Spleen (tissue), 11 donors: ENCODE results near the gene KREMEN1. TPM values are rescaled to one million over a fixed set of nuclear protein-coding genes. Genes with fewer than 3 reads are reported as not detected.

Source experiments
- DNase-seq: peaks from one replicate; pipeline ENCODE4 v3.0.0-alpha.2; 2020
- H3K27ac ChIP-seq, 8 donors: fragments of 200-600 bp; sonication (generic) in 7 of 8; 1 replicate in 4 of 8; 2 replicates in 4 of 8; pipeline versions ENCODE4 v1.5.0 to v1.8.0; 2016 to 2021; ENCODE audit warnings: inconsistent platforms in 4 of 8, mild to moderate bottlenecking in 4 of 8, moderate library complexity in 1 of 8
- H3K27me3 ChIP-seq, 7 donors: fragments of 200-600 bp; sonication (generic) in 6 of 7; replicated peaks in 1 of 7; 1 replicate in 4 of 7; 2 replicates in 3 of 7; pipeline versions ENCODE4 v1.5.0 to v1.8.0; 2016 to 2021; ENCODE audit warnings: inconsistent platforms in 3 of 7, mild to moderate bottlenecking in 1 of 7
- H3K36me3 ChIP-seq, 6 donors: fragments of 200-600 bp; sonication (generic) in 5 of 6; 1 replicate in 4 of 6; 2 replicates in 2 of 6; pipeline versions ENCODE4 v1.5.0 to v1.8.0; 2016 to 2021; ENCODE audit warnings: inconsistent platforms in 2 of 6
- H3K4me1 ChIP-seq, 6 donors: fragments of 200-600 bp; sonication (generic) in 5 of 6; 1 replicate in 3 of 6; 2 replicates in 3 of 6; pipeline versions ENCODE4 v1.5.0 to v1.8.0; 2016 to 2021; ENCODE audit warnings: inconsistent platforms in 3 of 6
- H3K4me3 ChIP-seq, 8 donors: fragments of 200-600 bp; sonication (generic) in 7 of 8; 1 replicate in 4 of 8; 2 replicates in 4 of 8; pipeline versions ENCODE4 v1.5.0 to v1.8.0; 2016 to 2021; ENCODE audit warnings: inconsistent platforms in 4 of 8, mild to moderate bottlenecking in 4 of 8, moderate library complexity in 2 of 8
- H3K9me3 ChIP-seq, 8 donors: fragments of 200-600 bp; sonication (generic) in 7 of 8; 1 replicate in 4 of 8; 2 replicates in 4 of 8; pipeline versions ENCODE4 v1.5.0 to v1.8.0; 2016 to 2021; ENCODE audit warnings: inconsistent platforms in 4 of 8
- POLR2A ChIP-seq, 3 donors: fragments of 450-650 bp; IDR thresholded peaks; one replicate each; pipeline ENCODE4 v1.5.1; 2017; ENCODE audit warnings: antibody characterized with exemption in 3 of 3, mild to moderate bottlenecking in 1 of 3
- POLR2AphosphoS5 ChIP-seq, 3 donors: sonication (generic); formaldehyde crosslinking; IDR thresholded peaks; one replicate each; pipeline ENCODE4 v1.5.1; 2017; ENCODE audit warnings: antibody characterized with exemption in 3 of 3
- WGBS, 5 donors: extraction: QIAGEN DNeasy Blood & Tissue Kit in 3 of 5; methylation state at CpG; one replicate each; pipeline versions ENCODE4 v1.1.5 to v1.1.7; 2013 to 2018; 5-methylcytosine and 5-hydroxymethylcytosine counted together
- intact Hi-C: fragments of 100-400 bp; cut with DNase I; formaldehyde crosslinking; loops from one replicate; pipeline ENCODE4 v1.15.0; 2023; ENCODE audit warnings: low total_unique reads
- polyA plus RNA-seq, 3 donors: library from polyadenylated mRNA; stranded (reverse); fragments of 200-250 nt; gene quantifications; one replicate each; pipeline ENCODE4 v1.2.1, GENCODE V29; 2013
- total RNA-seq, 7 donors: library from RNA; depleted of rRNA in 3 of 7; stranded (reverse); fragments of >200 nt in 3 of 7; fragmentation: NEBNext Ultra II Directional in 4 of 7; extraction: Animal tissue kit (Norgen Biotek cat#: 25700) in 4 of 7; gene quantifications; one replicate each; pipeline versions ENCODE4 v1.1.0 to v1.2.1, GENCODE V29; 2016 to 2021
- TF ChIP-seq, protein P1 (sequence below), 11 experiments: fragments of 200-600 bp in 7 of 11; fragments of 450-650 bp in 4 of 11; sonication (generic) in 4 of 11; IDR thresholded peaks in 8 of 11; conservative IDR thresholded peaks in 3 of 11; 1 replicate in 7 of 11; 2 replicates in 4 of 11; pipeline versions ENCODE4 v1.4.0 to v1.8.0; 2016 to 2021; ENCODE audit warnings: antibody characterized with exemption in 11 of 11, inconsistent platforms in 4 of 11, mild to moderate bottlenecking in 1 of 11
- donor health status: healthy with polysubstance abuse.
- donor health status: DM: no; HTN: no; CAD: no; lungs with moderate emphysema.
- donor health status: DM: no; HTN: no; CAD: no.
- donor health status: Bipolar disorder and iron deficiency.
- donor health status: healthy.
- donor health status: DM: no; HTN: no; CAD: no.
- donor health status: DM: yes; HTN: yes; CAD: no.

KREMEN1 gene
- total and polyA plus RNA-seq, 10 donors = 1.5 to 41.3 (median 25.1) TPM

DNA sequence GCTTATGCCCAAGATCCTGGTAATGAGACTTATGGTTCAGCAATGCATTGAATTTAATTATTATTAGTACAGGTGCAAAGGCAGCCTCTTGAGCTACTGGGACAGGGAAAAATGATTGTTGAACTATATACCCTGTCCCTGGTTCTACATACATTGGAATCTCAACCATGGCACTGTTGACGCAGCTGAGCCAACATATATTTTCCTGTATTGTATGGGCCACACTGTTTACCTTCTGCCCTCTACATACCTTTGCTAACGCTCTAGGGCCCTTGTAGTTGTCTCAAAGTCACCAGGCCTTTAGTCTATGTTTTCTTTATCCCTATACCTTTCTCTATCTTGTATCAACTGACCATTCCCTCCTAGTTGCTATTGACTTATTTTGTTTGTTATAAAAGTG is 22.6 kb downstream of the KREMEN1 start:
- intact Hi-C loops = no loop called here
- WGBS, 5 donors = 73 to 95% (median 93%) methylated on average over 2 of the region's 2 CpGs
- TF ChIP-seq POLR2A (IDR thresholded peaks at IDR 0.05) (no peak), POLR2AphosphoS5 (IDR thresholded peaks at IDR 0.05) (no peak)
- TF ChIP-seq, protein P1, sequence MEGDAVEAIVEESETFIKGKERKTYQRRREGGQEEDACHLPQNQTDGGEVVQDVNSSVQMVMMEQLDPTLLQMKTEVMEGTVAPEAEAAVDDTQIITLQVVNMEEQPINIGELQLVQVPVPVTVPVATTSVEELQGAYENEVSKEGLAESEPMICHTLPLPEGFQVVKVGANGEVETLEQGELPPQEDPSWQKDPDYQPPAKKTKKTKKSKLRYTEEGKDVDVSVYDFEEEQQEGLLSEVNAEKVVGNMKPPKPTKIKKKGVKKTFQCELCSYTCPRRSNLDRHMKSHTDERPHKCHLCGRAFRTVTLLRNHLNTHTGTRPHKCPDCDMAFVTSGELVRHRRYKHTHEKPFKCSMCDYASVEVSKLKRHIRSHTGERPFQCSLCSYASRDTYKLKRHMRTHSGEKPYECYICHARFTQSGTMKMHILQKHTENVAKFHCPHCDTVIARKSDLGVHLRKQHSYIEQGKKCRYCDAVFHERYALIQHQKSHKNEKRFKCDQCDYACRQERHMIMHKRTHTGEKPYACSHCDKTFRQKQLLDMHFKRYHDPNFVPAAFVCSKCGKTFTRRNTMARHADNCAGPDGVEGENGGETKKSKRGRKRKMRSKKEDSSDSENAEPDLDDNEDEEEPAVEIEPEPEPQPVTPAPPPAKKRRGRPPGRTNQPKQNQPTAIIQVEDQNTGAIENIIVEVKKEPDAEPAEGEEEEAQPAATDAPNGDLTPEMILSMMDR (IDR thresholded peaks at IDR 0.05 in 8 of 11, conservative IDR thresholded peaks at IDR 0.05 in 3 of 11) = no peak
- H3K9me3 ChIP-seq = no peaks in the 10 kb centered on the region
- H3K27me3 ChIP-seq = peaks cover 0 to 4% (median 0%) of the 10 kb centered on the region in 7 donors
- H3K4me3 ChIP-seq = no peak overlapping the region
- peaks cover 0 to 3% (median 0%) of the 10 kb centered on the region in 6 donors for H3K4me1 ChIP-seq
- DNase-seq = no peak
- no peak overlapping the region for H3K27ac ChIP-seq
- H3K36me3 ChIP-seq = peaks cover 0 to 30% (median 0%) of the 10 kb centered on the region in 6 donors

DNA sequence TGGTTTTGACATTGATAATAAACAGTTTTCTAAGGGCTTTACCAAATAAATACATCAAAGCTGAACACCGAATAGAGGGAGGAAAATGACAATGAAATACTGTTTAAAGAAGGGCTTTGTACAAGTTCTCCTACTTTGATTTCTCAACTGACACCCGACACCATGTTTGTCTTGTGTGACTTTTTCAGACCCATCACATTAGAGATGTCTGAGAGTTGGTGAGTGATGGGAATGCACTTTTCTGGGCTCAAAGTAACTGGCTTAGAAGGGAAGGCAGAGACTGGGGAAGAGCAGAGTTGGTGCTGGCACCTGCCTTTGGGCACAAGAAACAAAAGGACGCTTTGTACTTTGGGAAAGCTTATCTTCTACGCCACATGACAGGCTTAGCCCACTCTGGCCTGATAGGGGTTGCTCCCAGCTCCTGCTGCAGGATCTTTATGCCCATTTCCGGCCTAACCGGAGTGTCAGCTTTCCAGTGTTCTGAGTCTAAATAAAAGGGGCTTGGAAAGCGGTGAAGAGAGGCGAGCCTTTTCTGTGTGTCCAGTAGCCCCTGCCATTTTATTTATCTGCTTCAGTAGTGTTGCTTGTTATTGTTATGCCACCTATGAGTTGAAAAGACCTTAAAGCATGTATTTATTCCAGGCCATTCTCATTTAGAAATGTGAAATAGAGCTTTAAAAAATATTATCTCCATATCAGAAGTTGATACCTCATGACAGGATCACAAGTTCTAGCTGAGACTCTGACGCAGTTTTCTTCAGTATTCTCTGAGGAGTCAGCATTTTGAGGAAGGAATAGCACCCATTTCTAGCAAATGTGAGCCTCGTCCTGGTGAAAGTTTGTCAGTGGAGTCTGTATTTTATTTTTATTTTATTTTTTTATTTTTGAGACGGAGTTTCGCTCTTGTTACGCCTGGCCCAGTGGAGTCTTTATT is 24.2 kb downstream of the KREMEN1 start:
- DNase-seq = no peak
- 88 to 96% (median 92%) methylated on average over 13 of the region's 13 CpGs for WGBS, 5 donors
- TF ChIP-seq POLR2A (IDR thresholded peaks at IDR 0.05) = no peak
- no peak for TF ChIP-seq POLR2AphosphoS5 (IDR thresholded peaks at IDR 0.05)
- TF ChIP-seq, protein P1 (IDR thresholded peaks at IDR 0.05 in 8 of 11, conservative IDR thresholded peaks at IDR 0.05 in 3 of 11) = no peak
- no peaks in the 10 kb centered on the region for H3K9me3 ChIP-seq
- H3K27ac ChIP-seq = no peak overlapping the region
- H3K36me3 ChIP-seq = peaks cover 0 to 34% (median 0%) of the 10 kb centered on the region in 6 donors
- peaks cover 0 to 3% (median 0%) of the 10 kb centered on the region in 6 donors for H3K4me1 ChIP-seq
- H3K4me3 ChIP-seq = no peak overlapping the region
- no peaks in the 10 kb centered on the region for H3K27me3 ChIP-seq
- intact Hi-C loops = no loop called here

DNA sequence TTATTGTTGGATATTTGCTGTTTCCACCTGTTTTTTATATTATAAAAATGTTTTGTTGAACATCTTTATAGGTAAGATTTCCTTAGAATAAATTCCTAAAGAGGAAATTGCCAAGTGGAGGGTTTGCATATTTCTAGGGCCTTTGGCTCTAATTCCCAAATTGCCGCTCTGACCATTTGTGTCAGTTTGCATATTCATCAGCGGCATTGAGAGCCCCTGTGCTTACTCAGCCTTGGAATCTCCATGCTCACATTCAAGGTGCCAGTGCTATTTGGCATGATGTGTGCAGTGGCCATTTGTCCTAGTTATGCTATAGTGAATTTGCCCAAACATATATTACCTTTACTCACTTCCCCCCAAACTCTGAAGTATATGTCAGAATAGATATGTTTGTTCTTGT is 25.5 kb downstream of the KREMEN1 start:
- intact Hi-C loops = no loop called here
- TF ChIP-seq POLR2AphosphoS5 (IDR thresholded peaks at IDR 0.05) = no peak
- TF ChIP-seq POLR2A (IDR thresholded peaks at IDR 0.05) = no peak
- TF ChIP-seq, protein P1 (IDR thresholded peaks at IDR 0.05 in 8 of 11, conservative IDR thresholded peaks at IDR 0.05 in 3 of 11) = no peak
- Histone ChIP-seq H3K4me1 (peaks cover 0 to 3% (median 0%) of the 10 kb centered on the region in 6 donors), H3K9me3 (no peaks in the 10 kb centered on the region), H3K36me3 (peaks cover 0 to 34% (median 0%) of the 10 kb centered on the region in 6 donors), H3K27me3 (no peaks in the 10 kb centered on the region), H3K27ac (no peak overlapping the region), H3K4me3 (no peak overlapping the region)
- DNase-seq = no peak
- 91 to 99% (median 98%) methylated on average over 2 of the region's 2 CpGs for WGBS, 5 donors

DNA sequence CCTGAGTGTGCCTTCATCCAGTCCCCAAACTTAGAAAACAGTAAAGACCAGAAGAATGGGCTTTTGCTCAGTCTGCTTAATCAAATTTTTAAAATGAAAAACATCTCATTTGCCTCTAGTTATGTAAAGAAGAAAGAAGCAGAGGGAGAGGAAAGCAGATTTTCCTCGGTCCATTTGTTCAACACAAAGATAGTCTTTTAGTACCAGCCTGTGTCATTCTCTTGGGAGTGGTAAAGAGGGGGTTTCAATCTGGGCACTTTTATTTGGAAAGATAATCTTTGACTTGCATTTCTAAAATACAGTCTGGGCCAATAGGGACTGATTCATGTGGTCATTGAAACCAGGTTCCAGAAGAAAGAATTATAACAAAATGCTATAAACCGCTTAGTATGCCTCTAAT is 29.5 kb downstream of the KREMEN1 start:
- no peak for TF ChIP-seq POLR2AphosphoS5 (IDR thresholded peaks at IDR 0.05)
- TF ChIP-seq, protein P1 (IDR thresholded peaks at IDR 0.05 in 8 of 11, conservative IDR thresholded peaks at IDR 0.05 in 3 of 11) = no peak
- no peak for TF ChIP-seq POLR2A (IDR thresholded peaks at IDR 0.05)
- no peaks in the 10 kb centered on the region for H3K9me3 ChIP-seq
- H3K27ac ChIP-seq = no peak overlapping the region
- no peak overlapping the region for H3K4me3 ChIP-seq
- intact Hi-C loops = no loop called here
- WGBS, 5 donors = 90 to 95% (median 94%) methylated on average over 2 of the region's 2 CpGs
- no peak for DNase-seq
- peaks cover 0 to 7% (median 0%) of the 10 kb centered on the region in 7 donors for H3K27me3 ChIP-seq
- H3K4me1 ChIP-seq = peaks cover 0 to 6% (median 0%) of the 10 kb centered on the region in 6 donors
- peaks cover 0 to 23% (median 0%) of the 10 kb centered on the region in 6 donors for H3K36me3 ChIP-seq
